Kidney (tissue), 14 donors: ENCODE data around the gene GNG4. TPM values are rescaled to one million over a fixed set of nuclear protein-coding genes. Genes with fewer than 3 reads are reported as not detected.

ENCODE experiments used
- DNase-seq, 5 donors: peaks; one replicate each; pipeline ENCODE4 v3.0.0-alpha.2; 2013 to 2020
- FAIRE-seq: peaks from 2 replicates; lab custom pipeline; 2012; peaks lifted over from hg19 to GRCh38; lab: Jason Lieb, UNC
- H3K27ac ChIP-seq, 2 donors: one replicate each; pipeline ENCODE4 v1.7.0; 2013; ENCODE audit warnings: low read depth in 2 of 2, low read length in 2 of 2, inconsistent platforms in 1 of 2
- H3K27me3 ChIP-seq: one replicate; pipeline ENCODE4 v1.7.1; 2013; ENCODE audit warnings: low read length, inconsistent platforms; ENCODE audit not compliant: control insufficient read depth, insufficient read depth
- H3K36me3 ChIP-seq, 3 donors: one replicate each; pipeline versions ENCODE4 v1.7.0 to v1.7.1; 2013; ENCODE audit warnings: low read length in 3 of 3, control low read depth in 1 of 3, inconsistent platforms in 1 of 3; ENCODE audit not compliant: insufficient read depth in 3 of 3, control insufficient read depth in 2 of 3
- H3K4me1 ChIP-seq, 3 donors: one replicate each; pipeline versions ENCODE4 v1.7.0 to v1.7.1; 2013; ENCODE audit warnings: low read length in 3 of 3, inconsistent platforms in 1 of 3, low read depth in 1 of 3; ENCODE audit not compliant: control insufficient read depth in 2 of 3, insufficient read depth in 2 of 3
- H3K4me3 ChIP-seq, 3 donors: one replicate each; pipeline versions ENCODE4 v1.7.0 to v1.8.1; 2013; ENCODE audit warnings: low read length in 3 of 3, control low read depth in 1 of 3, inconsistent platforms in 1 of 3
- H3K9ac ChIP-seq, 3 donors: one replicate each; pipeline versions ENCODE4 v1.7.0 to v1.7.1; 2013; ENCODE audit warnings: low read length in 3 of 3, control low read depth in 1 of 3, inconsistent platforms in 1 of 3
- H3K9me3 ChIP-seq, 3 donors: one replicate each; pipeline versions ENCODE4 v1.7.0 to v1.7.1; 2013; ENCODE audit warnings: low read length in 3 of 3, control low read depth in 1 of 3, inconsistent platforms in 1 of 3; ENCODE audit not compliant: control insufficient read depth in 2 of 3, insufficient read depth in 1 of 3
- intact Hi-C: fragments of 100-400 bp; cut with DNase I; formaldehyde crosslinking; loops from one replicate; pipeline ENCODE4 v1.11.1; 2022
- polyA plus RNA-seq: library from polyadenylated mRNA; stranded (reverse); fragments of 350-450 nt; fragmentation: Illumina TruSeq; extraction: RNeasy Lipid Tissue Mini Kit (QIAGEN cat#74804); gene quantifications from one replicate; pipeline ENCODE4 v1.2.3, GENCODE V29; 2014; ENCODE audit warnings: low read depth, low replicate concordance; ENCODE audit not compliant: insufficient read depth
- total RNA-seq: library from RNA; stranded (reverse); fragmentation: NEBNext Ultra II Directional; extraction: Animal tissue kit (Norgen Biotek cat#: 25700); gene quantifications from one replicate; pipeline ENCODE4 v1.2.1, GENCODE V29; 2021
- TF ChIP-seq, protein P1 (sequence below): IDR thresholded peaks from 3 replicates; pipeline ENCODE4 v1.5.1; 2012; ENCODE audit warnings: mild to moderate bottlenecking, moderate library complexity, borderline replicate concordance; ENCODE audit not compliant: insufficient read depth; ENCODE audit errors: extremely low read depth
- donor health status: control.
- donor health status: control.
- donor health status: control.
- donor health status: control.
- donor health status: control.
- donor health status: DM: yes; HTN: yes; CAD: no.
- donor health status: Normal renal cell carcinoma (clear cell type).

GNG4 gene
- total and polyA plus RNA-seq, 2 donors from 2014 or later, result 4.5 TPM; not detected in 1

DNA sequence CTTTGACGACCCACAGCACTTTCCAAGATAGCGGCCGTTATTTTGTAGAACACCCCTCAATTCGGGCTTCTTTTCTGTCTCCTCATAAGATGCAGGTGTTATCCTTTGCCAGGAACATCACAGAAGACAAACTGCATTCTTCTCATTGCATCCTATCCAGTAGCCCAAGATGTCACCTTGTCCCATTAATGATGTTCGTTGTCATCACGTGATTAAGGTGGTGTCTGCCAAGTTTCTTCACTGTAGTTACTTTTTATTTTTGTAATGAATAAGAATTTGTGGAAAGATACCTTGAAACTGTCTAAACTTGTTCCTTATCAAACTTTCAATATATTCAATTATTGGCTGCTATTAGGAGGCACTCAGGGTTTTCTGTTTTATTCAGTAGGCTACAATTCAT, 39.4 kb downstream of the GNG4 start:
- H3K9ac ChIP-seq, result no peak overlapping the region
- FAIRE-seq (no peak), DNase-seq (no peak)
- no peaks in the 10 kb centered on the region for H3K36me3 ChIP-seq
- H3K4me1 ChIP-seq, result no peaks in the 10 kb centered on the region
- H3K27me3 ChIP-seq, result no peaks in the 10 kb centered on the region
- intact Hi-C loops, result no loop called here
- no peaks in the 10 kb centered on the region for H3K9me3 ChIP-seq
- TF ChIP-seq, protein P1, sequence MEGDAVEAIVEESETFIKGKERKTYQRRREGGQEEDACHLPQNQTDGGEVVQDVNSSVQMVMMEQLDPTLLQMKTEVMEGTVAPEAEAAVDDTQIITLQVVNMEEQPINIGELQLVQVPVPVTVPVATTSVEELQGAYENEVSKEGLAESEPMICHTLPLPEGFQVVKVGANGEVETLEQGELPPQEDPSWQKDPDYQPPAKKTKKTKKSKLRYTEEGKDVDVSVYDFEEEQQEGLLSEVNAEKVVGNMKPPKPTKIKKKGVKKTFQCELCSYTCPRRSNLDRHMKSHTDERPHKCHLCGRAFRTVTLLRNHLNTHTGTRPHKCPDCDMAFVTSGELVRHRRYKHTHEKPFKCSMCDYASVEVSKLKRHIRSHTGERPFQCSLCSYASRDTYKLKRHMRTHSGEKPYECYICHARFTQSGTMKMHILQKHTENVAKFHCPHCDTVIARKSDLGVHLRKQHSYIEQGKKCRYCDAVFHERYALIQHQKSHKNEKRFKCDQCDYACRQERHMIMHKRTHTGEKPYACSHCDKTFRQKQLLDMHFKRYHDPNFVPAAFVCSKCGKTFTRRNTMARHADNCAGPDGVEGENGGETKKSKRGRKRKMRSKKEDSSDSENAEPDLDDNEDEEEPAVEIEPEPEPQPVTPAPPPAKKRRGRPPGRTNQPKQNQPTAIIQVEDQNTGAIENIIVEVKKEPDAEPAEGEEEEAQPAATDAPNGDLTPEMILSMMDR, result no peak
- no peak overlapping the region for H3K4me3 ChIP-seq
- H3K27ac ChIP-seq, result no peak overlapping the region

DNA sequence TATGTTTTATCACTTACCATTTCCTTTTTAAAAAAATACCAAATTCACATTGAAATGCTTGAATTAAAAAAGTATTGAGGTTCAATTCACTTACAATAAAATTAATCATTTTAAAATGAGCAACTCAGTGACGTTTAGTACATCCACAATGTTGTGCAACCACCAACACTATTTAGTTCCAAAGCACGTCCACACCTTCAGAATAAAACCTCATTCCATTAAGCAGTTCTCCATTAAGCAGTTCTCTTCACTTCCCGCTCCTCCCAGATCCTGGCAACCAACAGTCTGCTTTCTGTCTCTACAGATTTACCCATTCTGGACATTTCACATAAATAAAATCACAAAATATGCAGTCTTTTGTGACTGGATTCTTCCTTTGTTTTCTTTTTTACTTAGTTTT, 41.3 kb downstream of the GNG4 start:
- no peak overlapping the region for H3K4me3 ChIP-seq
- H3K27me3 ChIP-seq, result no peaks in the 10 kb centered on the region
- H3K9me3 ChIP-seq, result no peaks in the 10 kb centered on the region
- intact Hi-C loops, result no loop called here
- DNase-seq, result no peak
- no peaks in the 10 kb centered on the region for H3K36me3 ChIP-seq
- H3K9ac ChIP-seq, result no peak overlapping the region
- H3K27ac ChIP-seq, result no peak overlapping the region
- TF ChIP-seq, protein P1, result no peak
- FAIRE-seq, result no peak
- no peaks in the 10 kb centered on the region for H3K4me1 ChIP-seq

DNA sequence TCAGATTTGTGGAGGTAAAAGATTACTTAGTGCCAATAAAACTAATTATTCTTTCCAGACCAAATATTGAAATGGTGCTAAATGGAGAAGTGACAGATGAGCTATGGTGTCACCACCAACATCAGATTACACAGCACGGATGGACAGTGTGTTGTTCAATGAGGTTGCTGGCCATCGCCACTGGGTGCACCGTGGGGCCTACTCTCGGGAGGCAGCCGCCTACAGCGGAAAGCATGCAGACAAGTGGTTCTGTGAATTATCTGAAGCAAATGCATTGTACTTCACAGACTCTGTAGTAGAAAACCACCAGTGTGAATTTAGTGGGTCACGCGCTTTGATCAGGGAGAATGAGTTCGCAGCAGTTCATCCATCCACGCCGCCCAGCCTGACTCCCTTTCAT, 42.3 kb downstream of the GNG4 start:
- FAIRE-seq, result no peak
- TF ChIP-seq, protein P1, result no peak

DNA sequence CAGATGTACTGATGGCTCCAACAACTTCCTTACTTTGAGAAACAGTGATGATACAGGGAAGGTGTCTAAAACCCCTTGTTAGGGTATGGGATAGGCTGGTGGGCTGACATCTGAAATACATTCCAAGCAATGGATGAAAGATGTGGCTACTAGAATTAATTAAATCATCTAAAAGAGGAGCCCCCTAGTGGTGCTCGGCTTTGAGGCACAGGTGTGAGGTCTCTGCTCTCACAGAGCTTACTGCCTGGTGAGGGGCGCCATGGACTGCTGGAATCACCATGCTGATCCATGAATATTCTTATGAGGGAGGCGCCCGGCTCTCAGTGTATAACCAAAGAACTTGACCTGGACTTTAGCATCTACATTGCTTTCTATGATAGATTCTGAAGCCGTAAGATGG, 48.5 kb downstream of the GNG4 start:
- Histone ChIP-seq H3K27me3 (no peaks in the 10 kb centered on the region), H3K4me3 (no peak overlapping the region), H3K9ac (no peak overlapping the region), H3K4me1 (no peaks in the 10 kb centered on the region), H3K27ac (no peak overlapping the region), H3K36me3 (no peaks in the 10 kb centered on the region), H3K9me3 (no peaks in the 10 kb centered on the region)
- TF ChIP-seq, protein P1, result peak; percentile 6
- FAIRE-seq, result no peak
- peak in 2 of 5 donors; percentile 24 to 38 for DNase-seq
- intact Hi-C loops, result no loop called here

More for the DNA sequence above, 42.3 kb downstream of the GNG4 start:
- H3K27ac ChIP-seq, result no peak overlapping the region
- intact Hi-C loops, result no loop called here
- no peak overlapping the region for H3K9ac ChIP-seq
- peak in 1 of 5 donors; percentile 39 for DNase-seq
- no peaks in the 10 kb centered on the region for H3K9me3 ChIP-seq
- no peaks in the 10 kb centered on the region for H3K4me1 ChIP-seq
- H3K36me3 ChIP-seq, result no peaks in the 10 kb centered on the region
- H3K4me3 ChIP-seq, result no peak overlapping the region
- no peaks in the 10 kb centered on the region for H3K27me3 ChIP-seq
